Fibroblast of the conjunctiva (primary cell): ENCODE data around the gene RBM8A.

Source experiments
- DNase-seq: peaks from one replicate; pipeline ENCODE4 v3.0.0-alpha.2; 2010; ENCODE audit warnings: low read depth

RBM8A gene

DNA sequence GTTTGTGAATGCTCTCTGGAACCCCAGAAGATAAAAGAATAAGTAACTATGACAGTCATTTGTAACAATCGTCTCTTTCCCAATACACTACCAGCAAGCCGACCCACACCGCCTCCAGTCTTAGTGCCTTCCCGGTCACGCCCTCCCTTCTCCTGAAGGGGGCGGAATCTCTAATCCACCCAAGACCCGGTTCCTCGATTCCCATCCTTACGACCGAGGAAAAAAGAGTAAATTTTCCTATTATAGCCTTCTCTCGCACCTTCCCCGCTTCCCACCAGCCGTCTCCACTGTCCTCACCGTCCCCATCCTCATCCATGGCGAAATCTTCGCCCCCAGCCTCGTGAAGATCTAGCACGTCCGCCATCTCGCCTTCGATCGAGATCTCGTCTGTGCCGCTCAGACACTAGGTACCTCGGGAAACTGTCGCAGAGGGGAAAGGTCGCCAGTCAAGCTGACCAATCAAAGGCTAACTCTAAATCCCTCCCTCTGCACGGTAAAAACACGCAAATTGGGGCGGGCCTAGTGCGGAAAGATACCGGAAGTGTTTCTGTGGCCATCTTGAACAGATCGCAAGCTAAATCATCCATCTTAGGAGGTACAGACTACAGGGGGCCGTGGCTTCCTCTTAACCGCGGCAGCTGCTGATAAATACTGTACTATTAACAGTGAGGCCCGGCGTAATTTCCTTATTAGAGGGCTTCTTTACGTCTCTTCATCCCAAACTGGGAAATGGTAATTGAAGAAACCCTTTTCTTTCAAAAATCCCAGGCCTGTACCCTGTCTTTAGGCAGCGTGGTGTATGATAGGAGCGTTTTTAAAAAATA, at the start of gene RBM8A:
TSS of gene RBM8A (minus strand) at position 422 of the 824 bp plus-strand sequence. CDS start at position 364, 58 bp downstream.
- peak; percentile 97 for DNase-seq

DNA sequence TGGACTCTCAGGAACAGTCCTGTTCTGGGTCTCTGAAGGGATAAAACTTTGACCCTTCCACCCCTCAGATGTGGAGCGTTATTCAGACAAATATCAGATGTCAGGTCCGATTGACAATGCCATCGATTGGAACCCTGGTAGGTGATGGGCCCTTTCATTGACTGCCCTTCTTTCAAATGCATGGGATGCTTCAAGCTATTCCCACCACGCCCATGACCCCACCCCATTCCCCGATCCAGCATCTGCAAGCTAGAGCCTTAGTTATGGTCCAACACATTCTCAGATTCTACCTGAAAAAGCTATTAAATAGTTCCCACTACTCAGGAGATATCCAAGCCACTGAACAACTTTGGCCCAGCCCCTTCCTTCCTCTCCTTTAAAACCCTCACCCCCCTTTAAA, 49.7 kb upstream of the RBM8A start:
- DNase-seq, result no peak

DNA sequence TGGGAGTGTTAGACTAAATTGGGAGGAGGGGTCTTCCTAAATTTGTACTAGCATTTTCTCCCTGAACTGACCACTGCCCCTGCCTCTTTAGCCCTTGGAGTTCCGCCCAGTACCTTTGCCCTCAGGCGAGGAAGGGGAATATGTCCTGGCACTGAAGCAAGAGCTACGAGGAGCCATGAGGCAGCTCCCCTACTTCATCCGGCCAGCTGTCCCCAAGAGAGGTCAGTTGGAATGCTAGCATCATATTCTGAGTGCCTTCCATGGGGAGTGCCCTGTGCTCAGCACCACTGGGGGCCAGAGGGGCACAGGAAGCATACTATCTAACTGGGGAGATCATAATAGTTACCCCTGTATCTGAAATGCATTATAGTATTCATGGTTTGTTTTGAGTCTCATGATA, 47.9 kb upstream of the RBM8A start:
- no peak for DNase-seq

DNA sequence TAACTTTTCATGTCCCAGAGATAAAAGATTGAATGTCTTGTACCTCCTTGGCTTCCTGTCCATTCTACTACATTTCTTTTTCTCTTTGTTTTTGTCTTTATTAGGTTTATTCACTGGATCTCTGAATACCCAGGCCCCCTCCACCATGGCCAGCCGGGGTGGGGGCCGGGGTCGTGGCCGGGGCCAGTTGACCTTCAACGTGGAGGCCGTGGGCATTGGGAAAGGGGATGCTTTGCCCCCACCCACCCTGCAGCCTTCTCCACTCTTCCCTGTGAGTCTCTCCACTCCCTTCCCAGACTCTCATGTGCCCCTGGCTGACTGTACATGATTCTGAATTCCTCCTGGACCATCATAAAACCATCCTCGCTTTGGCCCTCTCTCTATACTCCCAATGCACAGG, 47.4 kb upstream of the RBM8A start:
- DNase-seq, result no peak

DNA sequence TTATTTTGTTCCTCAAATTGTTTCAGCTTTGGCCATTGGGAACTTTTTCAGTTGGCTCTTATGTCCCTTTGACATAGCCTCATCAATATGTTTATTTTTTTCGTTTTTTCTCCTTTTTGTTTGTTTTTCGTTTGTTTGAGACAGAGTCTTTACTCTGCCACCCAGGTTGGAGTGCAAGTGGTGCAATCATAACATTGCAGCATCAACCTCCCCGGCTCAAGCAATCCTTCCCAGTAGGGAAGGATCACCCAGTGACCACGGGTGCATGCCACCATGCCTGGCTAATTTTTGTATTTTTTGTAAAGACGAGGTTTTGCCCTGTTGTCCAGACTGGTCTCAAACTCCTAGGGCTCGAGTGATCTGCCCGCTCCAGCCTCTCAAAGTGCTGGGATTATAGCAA, 45.3 kb upstream of the RBM8A start:
- no peak for DNase-seq

DNA sequence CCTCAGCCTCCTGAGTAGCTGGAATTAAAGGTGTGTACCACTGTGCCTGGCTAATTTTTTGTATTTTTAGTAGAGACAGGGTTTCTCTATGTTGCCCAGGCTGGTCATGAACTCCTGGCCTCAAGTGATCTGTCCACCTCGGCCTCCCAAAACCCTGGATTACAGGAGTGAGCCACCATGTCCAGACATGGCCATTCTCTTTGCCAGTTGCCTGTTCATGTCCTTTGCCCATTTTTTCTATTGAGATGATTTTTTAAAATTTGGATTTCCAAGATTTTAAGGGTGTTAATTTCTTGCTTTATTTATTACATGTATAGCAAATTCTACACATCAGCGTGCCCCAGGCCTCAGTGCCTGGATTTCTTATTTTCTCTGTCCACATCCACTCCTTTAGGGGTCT, 40.0 kb upstream of the RBM8A start:
- DNase-seq, result no peak

DNA sequence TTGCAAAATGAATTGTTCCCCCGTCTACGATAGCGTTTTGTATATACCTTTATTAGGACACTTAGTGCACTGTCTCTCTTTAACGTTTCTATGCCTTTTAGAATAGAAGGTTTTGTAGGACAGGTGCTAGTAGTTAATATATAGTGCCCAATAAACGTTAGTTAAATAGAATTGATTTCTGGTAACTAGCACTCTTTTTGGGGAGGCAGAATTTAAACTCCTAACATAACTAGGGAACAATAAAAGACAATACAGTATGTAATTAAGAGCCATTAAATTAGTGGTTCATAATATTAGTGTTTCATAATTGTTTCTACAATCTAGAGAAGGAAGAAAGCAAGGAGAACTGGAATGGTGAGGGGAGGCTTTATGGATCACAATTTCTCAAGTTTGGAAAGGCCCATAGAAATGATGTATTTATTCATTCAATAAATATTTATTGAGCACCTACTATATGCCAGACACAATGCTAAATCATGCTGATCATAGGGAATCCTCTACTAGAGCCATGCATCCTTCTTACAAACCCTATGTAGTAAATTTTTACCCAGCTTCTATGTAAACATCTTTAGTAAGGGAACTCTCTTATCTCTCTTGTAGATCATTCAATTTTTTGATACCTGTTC, 37.9 kb upstream of the RBM8A start:
- DNase-seq, result no peak

DNA sequence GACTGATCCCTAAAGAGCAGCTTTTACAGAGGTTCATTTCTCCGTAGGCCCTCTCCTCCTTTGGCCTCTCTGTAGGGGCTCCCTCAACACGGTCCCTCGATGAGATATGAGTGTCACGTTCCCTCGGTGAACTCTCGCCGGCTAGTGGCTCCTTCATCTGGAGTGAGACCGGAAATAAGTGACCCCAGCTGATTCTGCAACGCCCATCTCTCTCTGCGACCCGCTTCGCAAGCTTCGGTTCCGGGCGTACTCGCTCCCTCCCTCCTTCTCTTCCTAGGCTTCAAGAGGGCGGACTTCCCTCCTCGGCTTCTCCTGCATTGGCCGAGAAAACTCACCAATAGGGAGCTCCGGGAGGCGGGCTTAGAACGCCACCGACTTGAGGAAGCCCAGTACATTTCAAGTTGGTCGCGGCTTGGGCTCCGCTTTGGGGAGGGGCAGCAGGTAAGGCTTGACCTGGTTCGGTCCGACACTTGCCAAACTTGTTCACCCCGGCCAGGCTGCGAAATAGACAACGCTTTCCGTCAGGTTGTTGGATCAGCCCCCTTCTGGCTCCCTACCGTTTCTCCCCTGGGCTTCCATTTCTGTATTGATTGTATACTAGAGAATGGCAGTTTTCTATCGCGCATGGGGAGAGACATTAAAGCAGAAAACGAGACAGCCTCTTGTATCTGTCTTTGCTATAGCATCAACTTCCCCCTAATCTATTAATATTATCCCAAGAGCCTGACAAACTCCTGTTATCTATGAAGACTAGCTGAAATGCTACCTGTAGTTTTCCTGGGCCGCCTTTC, 37.2 kb upstream of the RBM8A start, which contains the start of the genes ANKRD34A and POLR3GL:
TSS of gene ANKRD34A (minus strand) at position 248 of the 791 bp plus-strand sequence. CDS start 2,816 bp downstream, outside the sequence.
TSS of gene POLR3GL (plus strand) at position 363 of the 791 bp plus-strand sequence. CDS start 10,176 bp downstream, outside the sequence.
- peak; percentile 90 for DNase-seq

DNA sequence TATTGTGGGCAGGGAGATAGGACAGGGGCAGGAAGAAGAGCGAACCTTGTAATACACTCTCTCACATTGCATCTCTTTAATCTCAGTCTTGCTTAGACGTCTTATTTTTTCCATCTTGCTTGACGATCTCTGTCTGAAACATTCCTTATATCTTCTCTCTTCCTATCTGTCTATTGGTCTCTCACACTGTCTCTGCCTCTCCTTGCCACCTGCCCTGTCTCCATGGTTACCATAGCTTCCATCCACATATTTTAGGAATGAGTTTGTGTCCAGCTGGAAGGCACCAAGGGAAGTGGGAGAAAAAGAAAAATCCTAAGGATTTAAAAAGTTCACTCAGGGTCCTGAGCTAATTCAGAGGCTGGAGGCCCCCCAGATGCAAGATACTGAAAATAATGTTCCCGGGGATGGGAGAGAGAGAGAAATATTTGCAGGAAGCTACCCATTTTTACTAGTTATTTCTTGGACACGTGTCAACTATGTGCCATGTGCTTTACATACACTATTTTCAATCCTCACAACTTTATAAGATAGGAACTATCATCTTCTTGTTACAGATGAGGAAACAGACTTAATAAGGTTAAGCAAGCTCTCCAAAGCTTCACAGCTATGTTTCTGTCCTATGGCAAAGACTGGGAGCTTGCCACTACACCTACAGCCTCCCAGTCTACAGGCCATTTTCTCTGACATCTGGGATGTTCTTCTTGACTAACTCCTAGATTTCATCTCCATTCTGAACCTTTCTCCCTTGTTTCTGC, 36.2 kb upstream of the RBM8A start:
- no peak for DNase-seq

DNA sequence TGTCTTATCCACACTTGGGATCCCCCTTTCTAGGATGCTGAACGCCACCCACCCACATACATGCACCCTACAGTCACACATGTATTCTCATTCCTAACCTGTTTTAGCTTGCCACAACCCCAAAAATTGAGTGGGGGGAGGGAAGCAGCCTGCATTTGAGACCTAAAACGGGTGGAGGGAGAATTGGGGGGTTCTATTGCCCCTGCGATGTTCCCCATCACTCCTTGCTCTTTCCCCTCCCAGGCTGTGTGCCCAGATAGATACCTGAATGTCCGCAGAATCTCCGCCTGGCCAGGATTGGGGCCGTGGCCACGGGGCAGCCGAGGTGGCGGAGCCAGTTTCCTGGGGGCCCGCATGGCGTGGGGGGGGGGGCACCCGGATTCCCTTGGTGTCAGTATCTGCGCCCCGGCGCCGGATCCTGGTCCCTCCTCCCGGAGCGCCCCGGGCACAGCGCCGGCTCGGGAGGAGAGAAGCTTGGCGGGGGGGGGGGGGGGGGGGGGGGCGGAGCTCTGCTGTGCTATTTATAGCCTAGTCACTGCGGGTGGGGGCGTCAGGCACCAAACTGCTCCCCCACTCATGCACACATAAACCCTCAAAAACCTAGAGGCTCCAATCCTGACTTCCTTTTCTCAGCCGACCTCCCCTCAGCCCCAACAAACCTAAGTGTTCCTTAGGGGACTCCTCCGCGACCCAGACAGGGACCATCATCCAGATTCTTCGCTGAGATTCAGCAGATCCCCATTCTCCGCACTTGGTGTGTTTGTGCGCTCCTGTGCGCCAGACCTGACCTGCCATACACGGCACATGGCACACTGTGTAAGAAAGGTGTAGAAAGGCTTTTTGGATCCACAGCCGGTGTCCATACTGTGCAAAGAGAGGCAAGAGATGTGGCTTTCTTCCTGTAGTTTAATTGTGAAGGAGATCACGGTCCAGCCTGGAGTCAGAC, 35.1 kb upstream of the RBM8A start:
- DNase-seq, result no peak

DNA sequence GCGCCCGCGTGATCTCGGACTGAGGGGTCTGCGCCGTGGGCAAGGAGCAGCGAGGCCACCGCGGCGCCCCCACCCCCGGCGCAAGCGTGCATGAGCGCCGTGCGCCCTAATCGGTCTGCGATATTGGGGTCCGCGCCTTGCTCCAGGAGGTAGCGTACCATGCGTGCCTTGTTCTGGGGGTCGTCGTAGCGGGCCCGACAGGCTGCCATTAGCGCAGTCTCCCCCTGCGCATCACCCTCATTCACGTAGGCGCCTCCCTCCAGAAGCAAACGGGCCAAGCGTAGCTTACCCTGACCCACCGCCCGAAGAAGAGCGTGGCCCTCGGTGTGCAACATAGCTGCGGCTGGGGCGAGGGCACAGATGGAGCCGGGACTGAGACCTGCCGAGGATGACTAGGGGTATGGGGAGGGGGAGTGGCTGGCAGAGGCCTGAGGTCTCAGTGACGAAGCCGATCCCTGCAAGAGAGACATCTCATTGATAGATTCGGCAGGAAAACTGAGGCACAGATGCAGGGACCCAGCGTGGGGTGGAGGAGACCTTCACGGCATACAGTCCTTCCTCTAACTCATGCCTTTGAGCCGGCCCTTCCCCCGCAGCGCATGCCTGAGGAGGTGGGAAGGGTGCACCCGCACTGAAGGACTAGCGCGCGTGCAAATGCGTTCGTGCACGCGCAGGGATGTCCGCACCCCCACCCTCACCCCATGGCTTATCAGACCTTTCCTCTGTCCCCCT, 34.3 kb upstream of the RBM8A start:
- DNase-seq, result no peak

DNA sequence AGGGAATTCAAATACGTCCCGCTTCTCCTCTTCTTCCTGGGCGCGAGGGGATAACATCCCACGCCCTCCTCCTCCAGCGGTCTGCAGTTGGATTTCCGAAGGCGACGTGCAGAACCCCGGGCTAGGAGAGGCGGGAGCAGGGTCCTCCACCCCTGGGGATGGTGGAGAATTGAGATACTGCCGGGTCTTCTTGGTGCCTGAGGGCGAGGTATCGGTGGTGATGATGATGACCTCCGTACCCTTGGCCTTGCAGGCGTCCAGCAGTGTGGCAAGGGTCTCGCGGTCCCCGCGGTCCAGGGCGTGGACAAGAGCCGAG, 33.8 kb upstream of the RBM8A start:
- DNase-seq, result no peak

DNA sequence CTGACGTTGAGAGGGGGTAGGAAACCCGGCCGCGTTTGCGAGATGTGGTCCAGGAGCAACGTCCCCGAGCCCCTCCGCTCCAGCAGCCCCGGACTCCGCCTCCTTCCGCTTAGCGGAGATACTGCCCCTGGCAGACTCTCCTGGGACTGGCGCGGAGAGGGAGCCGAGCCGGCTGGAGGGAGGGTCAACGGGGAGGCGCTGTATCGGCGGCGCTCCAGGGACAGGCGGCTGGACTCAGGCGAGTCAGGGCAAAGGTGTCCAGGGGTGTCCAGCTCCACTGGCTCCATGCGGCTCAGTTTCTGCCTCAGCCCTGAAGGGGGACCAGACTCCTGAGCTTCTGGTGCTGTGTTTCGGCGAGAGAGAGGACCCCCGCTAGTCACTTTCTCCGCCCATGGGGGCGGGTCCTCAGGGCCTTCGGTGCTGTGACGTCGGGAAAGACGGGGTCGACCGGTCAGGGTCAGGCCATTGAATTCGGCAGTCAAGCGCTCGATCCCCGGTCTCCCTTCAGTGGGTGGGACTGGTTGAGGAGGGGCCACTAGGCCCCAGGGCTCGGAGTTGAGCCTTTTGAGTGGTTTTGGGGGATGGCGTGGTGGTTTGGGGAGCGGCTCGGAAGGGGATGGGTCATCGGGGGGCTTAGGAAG, 33.3 kb upstream of the RBM8A start:
- DNase-seq, result no peak

DNA sequence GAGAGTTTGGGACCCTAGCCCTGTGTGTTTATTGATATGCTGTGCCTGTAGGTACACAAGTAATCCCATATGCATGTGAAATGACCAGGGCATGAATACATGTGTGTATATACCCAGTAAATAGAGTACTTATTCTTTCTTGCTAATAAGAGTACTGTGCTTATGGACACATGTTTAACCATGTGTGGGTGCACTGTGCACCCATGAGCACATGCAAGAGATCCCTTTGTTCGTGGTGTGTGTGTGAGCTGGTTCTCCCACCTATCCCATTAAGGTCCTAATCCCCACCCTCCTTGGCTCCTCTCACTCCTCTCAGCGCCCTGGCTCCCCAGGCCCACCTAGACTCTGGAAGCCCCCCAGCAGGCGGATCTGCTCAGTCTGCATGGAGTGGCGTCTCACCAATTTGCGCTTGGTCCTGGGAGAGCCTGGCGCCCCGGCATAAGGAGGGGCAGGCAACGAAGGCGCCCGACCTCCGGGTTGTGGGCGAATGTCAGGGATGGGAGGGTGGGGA, 32.7 kb upstream of the RBM8A start:
- no peak for DNase-seq

DNA sequence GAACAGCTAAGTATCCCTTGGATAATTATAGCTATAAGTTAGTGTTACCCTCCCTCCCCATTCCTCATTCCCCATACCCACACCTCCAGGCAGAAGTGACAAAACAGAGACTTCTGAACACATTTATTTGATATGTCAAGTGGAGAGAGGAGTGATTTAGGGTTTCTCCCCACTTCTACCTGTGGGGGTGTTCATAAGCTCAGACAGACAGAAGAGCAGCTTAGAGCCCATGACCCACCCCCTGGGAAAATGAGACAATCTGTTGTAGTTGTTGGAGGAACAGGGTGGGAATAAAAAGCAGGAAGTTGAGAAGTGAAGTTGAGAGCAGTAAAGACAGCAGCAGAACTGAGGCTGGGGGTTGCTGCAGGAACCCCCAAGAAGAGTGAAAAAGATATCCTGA, 32.0 kb upstream of the RBM8A start:
- DNase-seq, result no peak

DNA sequence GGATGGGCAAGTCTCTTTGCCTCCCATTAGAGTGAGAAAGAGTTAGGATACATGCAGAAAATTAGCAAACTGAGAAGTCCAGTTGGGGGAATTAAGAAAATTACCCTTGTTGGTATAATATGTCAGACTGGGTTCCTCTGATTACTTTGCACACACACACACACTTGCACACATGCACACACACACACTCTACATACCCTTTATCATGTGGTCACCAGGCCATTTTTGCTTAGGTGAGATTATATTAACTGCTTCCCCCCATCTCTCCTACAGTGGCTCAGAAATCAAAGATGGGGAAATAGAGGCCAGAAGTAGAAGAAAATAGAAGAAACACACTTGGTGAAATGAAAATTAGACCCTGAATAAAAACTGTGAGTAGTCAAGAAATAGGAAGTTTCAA, 31.4 kb upstream of the RBM8A start:
- no peak for DNase-seq

DNA sequence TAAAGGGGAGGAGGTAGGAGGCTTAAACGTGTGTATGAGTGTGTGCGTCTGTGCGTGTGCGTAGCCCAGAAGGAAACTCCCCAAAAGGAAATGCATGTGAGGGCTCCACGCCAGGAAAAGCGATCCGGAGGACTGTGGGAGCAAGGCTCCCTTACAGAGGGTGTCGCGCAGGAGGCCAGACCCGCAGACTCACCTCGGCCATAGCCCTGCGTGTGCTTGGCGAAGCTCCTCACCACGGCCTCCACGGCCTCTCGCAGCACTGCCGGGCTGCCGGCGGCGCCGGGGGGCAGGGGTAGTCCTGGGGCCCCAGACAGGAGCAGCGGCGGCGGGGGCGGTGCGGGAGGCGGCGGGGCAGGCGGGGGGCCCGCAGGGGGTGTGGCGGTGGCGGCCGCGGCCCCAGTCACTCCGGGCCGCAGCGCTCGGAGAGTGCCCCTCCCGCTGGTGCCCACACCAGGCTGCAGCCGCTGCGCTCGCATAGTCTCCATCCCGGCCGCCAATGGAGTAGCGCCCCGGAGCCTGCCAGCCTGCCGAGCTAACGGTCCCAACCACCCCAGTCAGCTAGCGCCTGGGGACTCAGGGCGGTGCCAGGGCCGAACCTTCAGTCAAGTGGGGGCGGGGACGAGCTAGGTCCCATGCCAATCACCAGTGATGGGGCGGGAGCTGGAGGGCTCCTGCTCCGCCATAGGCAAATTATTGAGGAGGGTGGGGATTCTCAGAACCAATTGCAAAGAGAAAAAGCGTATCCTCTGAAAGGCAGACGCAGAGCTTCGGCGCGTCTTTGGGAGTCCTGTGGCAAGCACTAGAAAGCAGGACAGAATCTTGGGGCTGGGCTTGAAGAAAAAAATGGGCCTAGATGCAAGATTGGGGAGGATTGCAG, 30.4 kb upstream of the RBM8A start, which contains the start of gene LIX1L:
TSS of gene LIX1L (minus strand) at position 575 of the 877 bp plus-strand sequence. CDS start at position 485, 90 bp downstream.
- DNase-seq, result peak; percentile 96

DNA sequence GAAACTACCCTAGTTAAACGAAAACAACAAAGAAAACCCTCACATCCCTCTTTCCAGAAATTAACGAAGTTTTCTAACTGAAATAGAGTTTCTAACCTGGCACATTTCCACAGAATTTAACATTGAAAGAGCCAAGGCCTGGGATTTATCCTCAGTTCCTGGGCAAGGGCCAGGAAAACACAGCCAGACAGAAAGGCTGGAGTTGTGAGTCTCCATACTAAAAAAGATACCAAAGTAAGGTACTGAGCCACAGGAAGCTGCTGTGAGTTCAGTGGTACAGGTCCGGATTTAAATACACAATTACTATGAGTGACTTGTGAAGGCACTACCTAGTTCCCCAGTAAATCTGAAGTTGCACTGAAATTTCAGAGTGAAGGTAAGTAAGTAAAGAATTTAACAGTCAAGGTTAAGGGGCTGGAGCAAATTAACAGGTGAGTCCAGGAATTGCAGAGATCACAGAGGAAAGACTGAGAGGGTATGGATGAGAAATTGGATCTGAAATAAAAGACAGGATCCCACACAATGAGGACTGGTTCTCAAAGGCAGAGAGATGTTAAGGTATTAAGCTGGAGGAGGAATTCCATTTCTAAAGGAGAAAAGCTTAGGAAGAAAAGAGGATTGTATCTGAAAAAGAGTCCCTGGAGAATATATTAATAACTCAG, 29.6 kb upstream of the RBM8A start:
- DNase-seq, result peak; percentile 40
